Right lobe of liver (tissue), 4 donors: ENCODE results near the gene RRP1.

Experiments
- CTCF ChIP-seq, 4 donors: fragments of 200-600 bp in 3 of 4; fragments of 450-650 bp in 1 of 4; IDR thresholded peaks; one replicate each; pipeline versions ENCODE4 v1.5.1 to v1.8.0; 2016 to 2022; ENCODE audit warnings: antibody characterized with exemption in 4 of 4, mild to moderate bottlenecking in 2 of 4
- POLR2A ChIP-seq: fragments of 450-650 bp; IDR thresholded peaks from one replicate; pipeline ENCODE4 v1.6.1; 2017; ENCODE audit warnings: antibody characterized with exemption, mild to moderate bottlenecking
- donor health status: DM: no; HTN: no; CAD: no.
- donor health status: DM: no; HTN: no; CAD: no.
- donor health status: DM: no; HTN: yes; CAD: no.

- no peak for TF ChIP-seq POLR2A
- no peak for TF ChIP-seq CTCF (IDR thresholded peaks at IDR 0.05)
Observed at GRCh38 chr21:43749651-43750262, 39.6 kb upstream of the RRP1 start.
